ENCODE measurements around the gene EPB42. TPM values are rescaled to one million over a fixed set of nuclear protein-coding genes. Genes with fewer than 3 reads are reported as not detected.

The EPB42 gene
- total RNA-seq, 4 donors from 2014 or later, result 0.12 to 0.40 TPM; not detected in 2

- H3K27ac ChIP-seq, result no peak overlapping the region
- H3K36me3 ChIP-seq, result no peaks in the 10 kb centered on the region
- no peak overlapping the region for H3K4me3 ChIP-seq
- WGBS, 2 donors (ENCODE audit: low coverage in 1 of 2), result 83 to 93% methylated on average over 5 to 16 of the region's 16 CpGs
- TF ChIP-seq EP300 (IDR thresholded peaks at IDR 0.05) (no peak), POLR2A (IDR thresholded peaks at IDR 0.05) (no peak), POLR2AphosphoS5 (IDR thresholded peaks at IDR 0.05) (no peak), CTCF (IDR thresholded peaks at IDR 0.05) (no peak)
- H3K4me1 ChIP-seq, result no peaks in the 10 kb centered on the region
- no peak for ATAC-seq
- H3K27me3 ChIP-seq, result peaks cover 11% of the 10 kb centered on the region
- no peaks in the 10 kb centered on the region for H3K9me3 ChIP-seq
Observed at GRCh38 chr15:43219929-43220928, 589 bp downstream of the EPB42 start.

- H3K27me3 ChIP-seq, result peaks cover 10% of the 10 kb centered on the region
- H3K36me3 ChIP-seq, result no peaks in the 10 kb centered on the region
- TF ChIP-seq CTCF (IDR thresholded peaks at IDR 0.05) (no peak), POLR2A (IDR thresholded peaks at IDR 0.05) (no peak), EP300 (IDR thresholded peaks at IDR 0.05) (no peak), POLR2AphosphoS5 (IDR thresholded peaks at IDR 0.05) (no peak)
- H3K4me3 ChIP-seq, result no peak overlapping the region
- no peaks in the 10 kb centered on the region for H3K9me3 ChIP-seq
- no peak overlapping the region for H3K27ac ChIP-seq
- H3K4me1 ChIP-seq, result no peaks in the 10 kb centered on the region
- ATAC-seq, result no peak
- 30 to 38% methylated on average over 7 to 11 of the region's 13 CpGs for WGBS, 2 donors (ENCODE audit: low coverage in 1 of 2)
Observed at GRCh38 chr15:43218908-43219706, 1.7 kb downstream of the EPB42 start.

GRCh38 chr15:43215961-43216360, 4.9 kb downstream of the EPB42 start:
- WGBS, 2 donors (ENCODE audit: low coverage in 1 of 2), result 69 to 91% methylated on average over 3 to 4 of the region's 7 CpGs
- Histone ChIP-seq H3K4me1 (no peaks in the 10 kb centered on the region), H3K4me3 (no peak overlapping the region), H3K9me3 (no peaks in the 10 kb centered on the region), H3K27ac (no peak overlapping the region), H3K36me3 (no peaks in the 10 kb centered on the region), H3K27me3 (peaks cover 15% of the 10 kb centered on the region)
- no peak for ATAC-seq
- TF ChIP-seq POLR2A (IDR thresholded peaks at IDR 0.05), result no peak
- TF ChIP-seq POLR2AphosphoS5 (IDR thresholded peaks at IDR 0.05), result no peak
- TF ChIP-seq EP300 (IDR thresholded peaks at IDR 0.05), result no peak
- TF ChIP-seq CTCF (IDR thresholded peaks at IDR 0.05), result no peak

- TF ChIP-seq CTCF (IDR thresholded peaks at IDR 0.05) (no peak), EP300 (IDR thresholded peaks at IDR 0.05) (no peak), POLR2AphosphoS5 (IDR thresholded peaks at IDR 0.05) (no peak), POLR2A (IDR thresholded peaks at IDR 0.05) (no peak)
- Histone ChIP-seq H3K36me3 (no peaks in the 10 kb centered on the region), H3K27ac (no peak overlapping the region), H3K4me1 (no peaks in the 10 kb centered on the region), H3K9me3 (no peaks in the 10 kb centered on the region), H3K4me3 (no peak overlapping the region), H3K27me3 (peaks cover 22% of the 10 kb centered on the region)
- no peak for ATAC-seq
- 87 to 100% methylated on average over 2 to 5 of the region's 6 CpGs for WGBS, 2 donors (ENCODE audit: low coverage in 1 of 2)
Observed at GRCh38 chr15:43214592-43215295, 6.1 kb downstream of the EPB42 start.

Measured in gastroesophageal sphincter (tissue), 4 donors.